Mammary epithelial cell (primary cell): ENCODE measurements around the gene FREM2.

Experiments used
- EZH2 ChIP-seq: IDR thresholded peaks from 2 replicates; pipeline ENCODE4 v1.6.1; 2012; ENCODE audit warnings: low read length, inconsistent platforms, borderline replicate concordance
- TF ChIP-seq, protein P1 (sequence below), 2 donors: IDR thresholded peaks in 1 of 2; conservative IDR thresholded peaks in 1 of 2; 2 replicates each; pipeline ENCODE4 v1.5.1; 2011 to 2012; ENCODE audit warnings: inconsistent platforms in 2 of 2, low read length in 2 of 2, mild to moderate bottlenecking in 2 of 2, control low read depth in 1 of 2, low read depth in 1 of 2; ENCODE audit not compliant: insufficient read depth in 1 of 2; ENCODE audit errors: extremely low read depth in 1 of 2

DNA sequence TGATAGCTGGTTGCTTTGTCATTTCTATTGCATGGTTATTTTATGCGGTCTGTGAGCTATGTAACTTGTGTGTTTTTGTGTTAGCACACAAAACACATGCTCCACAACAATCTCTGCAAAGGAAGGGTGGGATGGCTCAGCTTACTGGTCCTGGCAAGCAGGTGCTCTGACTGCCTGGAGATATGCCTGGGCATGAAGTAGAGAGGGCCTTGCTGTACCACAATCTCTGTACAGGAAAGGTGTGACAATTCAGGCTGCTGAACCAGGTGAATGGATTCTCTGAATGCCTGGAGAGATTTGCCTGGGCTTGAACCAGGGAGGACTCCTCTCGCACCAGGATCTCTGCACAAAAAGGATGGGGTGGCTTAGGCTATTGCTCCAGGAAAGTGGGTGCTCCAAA is 234.2 kb downstream of the FREM2 start:
- TF ChIP-seq, protein P1, sequence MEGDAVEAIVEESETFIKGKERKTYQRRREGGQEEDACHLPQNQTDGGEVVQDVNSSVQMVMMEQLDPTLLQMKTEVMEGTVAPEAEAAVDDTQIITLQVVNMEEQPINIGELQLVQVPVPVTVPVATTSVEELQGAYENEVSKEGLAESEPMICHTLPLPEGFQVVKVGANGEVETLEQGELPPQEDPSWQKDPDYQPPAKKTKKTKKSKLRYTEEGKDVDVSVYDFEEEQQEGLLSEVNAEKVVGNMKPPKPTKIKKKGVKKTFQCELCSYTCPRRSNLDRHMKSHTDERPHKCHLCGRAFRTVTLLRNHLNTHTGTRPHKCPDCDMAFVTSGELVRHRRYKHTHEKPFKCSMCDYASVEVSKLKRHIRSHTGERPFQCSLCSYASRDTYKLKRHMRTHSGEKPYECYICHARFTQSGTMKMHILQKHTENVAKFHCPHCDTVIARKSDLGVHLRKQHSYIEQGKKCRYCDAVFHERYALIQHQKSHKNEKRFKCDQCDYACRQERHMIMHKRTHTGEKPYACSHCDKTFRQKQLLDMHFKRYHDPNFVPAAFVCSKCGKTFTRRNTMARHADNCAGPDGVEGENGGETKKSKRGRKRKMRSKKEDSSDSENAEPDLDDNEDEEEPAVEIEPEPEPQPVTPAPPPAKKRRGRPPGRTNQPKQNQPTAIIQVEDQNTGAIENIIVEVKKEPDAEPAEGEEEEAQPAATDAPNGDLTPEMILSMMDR (conservative IDR thresholded peaks at IDR 0.05 in 1 of 2, IDR thresholded peaks at IDR 0.05 in 1 of 2; ENCODE audit: extremely low read depth in 1 of 2, insufficient read depth in 1 of 2, low read depth in 1 of 2, low read length in 2 of 2): no peak
- TF ChIP-seq EZH2: no peak
